ENCODE data around the gene EGFL8.

- TF ChIP-seq CTCF (conservative IDR thresholded peaks at IDR 0.05; ENCODE audit: low read length) = no peak
- TF ChIP-seq EZH2phosphoT487 (IDR thresholded peaks at IDR 0.05; ENCODE audit: borderline replicate concordance) = no peak
These were observed 12.2 kb downstream of the EGFL8 start for GRCh38 chr6:32176476-32177182.

Measured in Loucy (cell line).